HepG2 (cell line): ENCODE measurements around the gene C20orf144. TPM values are rescaled to one million over a fixed set of nuclear protein-coding genes. Genes with fewer than 3 reads are reported as not detected.

Source experiments
- AGO2 ChIP-seq: fragments of 200-400 bp; formaldehyde crosslinking; optimal IDR thresholded peaks from 2 replicates; pipeline ENCODE3; 2017; ENCODE audit warnings: mild to moderate bottlenecking, low read depth, low read length, moderate library complexity
- DBP ChIP-seq: sonication (generic); formaldehyde crosslinking; IDR thresholded peaks from 2 replicates; pipeline ENCODE4 v1.4.0; 2020; ENCODE audit warnings: missing genetic modification reagents; ENCODE audit errors: not compliant biosample characterization
- GLI4 ChIP-seq: sonication (generic); formaldehyde crosslinking; IDR thresholded peaks from 2 replicates; pipeline ENCODE4 v1.5.1; 2020; ENCODE audit warnings: missing genetic modification reagents, mild to moderate bottlenecking, moderate library complexity, borderline replicate concordance
- KDM3A ChIP-seq: IDR thresholded peaks from 2 replicates; pipeline ENCODE4 v1.6.1; 2018; ENCODE audit warnings: low read depth, missing compliant biosample characterization
- MXI1 ChIP-seq: IDR thresholded peaks from 3 replicates; pipeline ENCODE4 v1.6.1; 2012; ENCODE audit warnings: low read depth, low read length, inconsistent platforms, borderline replicate concordance
- NFE2L2 ChIP-seq: fragments of 150-350 bp; IDR thresholded peaks from 2 replicates; pipeline ENCODE4 v1.6.1; 2014; ENCODE audit warnings: low read length
- TAF1 ChIP-seq: sonication (generic); formaldehyde crosslinking; IDR thresholded peaks from 2 replicates; pipeline ENCODE4 v1.4.0; 2020; ENCODE audit warnings: missing genetic modification reagents
- TMF1 ChIP-seq: sonication (generic); formaldehyde crosslinking; IDR thresholded peaks from 2 replicates; pipeline ENCODE4 v1.8.1; 2022; ENCODE audit warnings: low read depth, missing genetic modification reagents
- ZNF138 ChIP-seq: sonication (generic); formaldehyde crosslinking; IDR thresholded peaks from 2 replicates; pipeline ENCODE4 v1.5.0; 2020; ENCODE audit warnings: mild to moderate bottlenecking, low read depth, missing genetic modification reagents
- ZNF263 ChIP-seq: sonication (generic); formaldehyde crosslinking; IDR thresholded peaks from 2 replicates; pipeline ENCODE4 v1.4.0; 2020; ENCODE audit warnings: missing genetic modification reagents
- ZNF280B ChIP-seq: sonication (generic); formaldehyde crosslinking; IDR thresholded peaks from 2 replicates; pipeline ENCODE4 v1.5.0; 2020; ENCODE audit warnings: missing genetic modification reagents, mild to moderate bottlenecking, borderline replicate concordance
- polyA plus RNA-seq, 8 experiments: library from polyadenylated mRNA; depleted of rRNA in 3 of 8; stranded (reverse) in 7 of 8; unstranded in 1 of 8; fragments of >200 nt; fragmentation: Illumina TruSeq in 4 of 8; extraction: Trizol in 4 of 8; gene quantifications; 2 replicates each; pipeline versions ENCODE4 v1.2.1 to v1.2.3, GENCODE V29; 2011 to 2016; ENCODE audit warnings: low read depth in 4 of 8, missing spikeins in 1 of 8, mixed read lengths in 1 of 8; ENCODE audit not compliant: insufficient read depth in 1 of 8
- total RNA-seq, 5 experiments: library from RNA; depleted of rRNA; stranded (reverse); fragments of >200 nt; fragmentation: Illumina TruSeq; extraction: Trizol; gene quantifications; 2 replicates each; pipeline ENCODE4 v1.2.3, GENCODE V29; 2016; ENCODE audit warnings: low read depth in 1 of 5
- TF ChIP-seq, protein P1 (sequence below), 2 experiments: fragments of 450-650 bp in 1 of 2; sonication (generic) in 1 of 2; formaldehyde crosslinking in 1 of 2; IDR thresholded peaks; 2 replicates each; pipeline versions ENCODE4 v1.6.1 to v1.8.0; 2016 to 2022; ENCODE audit warnings: antibody characterized with exemption in 1 of 2, mild to moderate bottlenecking in 1 of 2, missing genetic modification reagents in 1 of 2

The C20orf144 gene
- total and polyA plus RNA-seq, 2 of the 13 experiments (the other 11 are each of a cell fraction or from before 2014, with no cell fraction given): 0.09 to 0.16 TPM

DNA sequence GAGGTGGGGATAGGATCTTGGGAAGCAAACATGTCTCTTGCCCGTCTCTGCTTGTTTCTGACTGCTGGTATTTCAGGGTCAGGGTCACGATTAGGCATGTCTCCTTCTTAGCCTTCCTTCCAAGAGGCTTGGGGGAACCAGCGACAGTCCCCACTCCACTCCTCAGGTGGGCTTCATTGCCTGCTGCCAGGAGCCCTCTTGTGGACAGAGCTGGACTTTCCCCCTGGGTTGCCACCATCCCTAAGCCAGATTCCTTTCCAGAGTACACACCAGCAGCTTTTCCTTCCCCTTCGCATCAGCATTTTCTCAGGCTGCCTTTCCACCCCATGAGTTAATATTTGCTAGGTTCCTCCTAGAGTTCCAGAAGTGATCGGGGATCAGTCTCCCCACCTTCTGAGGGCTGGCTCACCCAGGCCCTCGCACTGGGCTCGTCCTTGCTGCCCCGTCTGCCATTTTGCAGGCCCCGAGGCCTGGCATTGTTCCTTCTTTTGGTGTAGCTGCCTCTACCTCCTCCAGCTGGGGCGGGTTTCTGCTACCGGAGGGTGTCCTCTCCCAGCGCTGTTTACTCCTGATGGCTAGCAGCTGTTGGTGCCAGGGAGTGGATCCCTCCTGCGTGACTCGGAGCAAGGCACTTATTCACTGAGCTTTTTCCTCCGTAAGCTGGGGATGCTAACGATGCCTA is 8.8 kb upstream of the C20orf144 start (continued):
- no peak for TF ChIP-seq MXI1
- no peak for TF ChIP-seq DBP (CRISPR knock-in tag)
- no peak for TF ChIP-seq TAF1
- TF ChIP-seq GLI4 (CRISPR knock-in tag): no peak
- peak; percentile 88 for TF ChIP-seq AGO2
- TF ChIP-seq TMF1 (CRISPR knock-in tag): peak; percentile 62; the same call in 1 of the 2 replicates
- no peak for TF ChIP-seq NFE2L2
- TF ChIP-seq, protein P1, sequence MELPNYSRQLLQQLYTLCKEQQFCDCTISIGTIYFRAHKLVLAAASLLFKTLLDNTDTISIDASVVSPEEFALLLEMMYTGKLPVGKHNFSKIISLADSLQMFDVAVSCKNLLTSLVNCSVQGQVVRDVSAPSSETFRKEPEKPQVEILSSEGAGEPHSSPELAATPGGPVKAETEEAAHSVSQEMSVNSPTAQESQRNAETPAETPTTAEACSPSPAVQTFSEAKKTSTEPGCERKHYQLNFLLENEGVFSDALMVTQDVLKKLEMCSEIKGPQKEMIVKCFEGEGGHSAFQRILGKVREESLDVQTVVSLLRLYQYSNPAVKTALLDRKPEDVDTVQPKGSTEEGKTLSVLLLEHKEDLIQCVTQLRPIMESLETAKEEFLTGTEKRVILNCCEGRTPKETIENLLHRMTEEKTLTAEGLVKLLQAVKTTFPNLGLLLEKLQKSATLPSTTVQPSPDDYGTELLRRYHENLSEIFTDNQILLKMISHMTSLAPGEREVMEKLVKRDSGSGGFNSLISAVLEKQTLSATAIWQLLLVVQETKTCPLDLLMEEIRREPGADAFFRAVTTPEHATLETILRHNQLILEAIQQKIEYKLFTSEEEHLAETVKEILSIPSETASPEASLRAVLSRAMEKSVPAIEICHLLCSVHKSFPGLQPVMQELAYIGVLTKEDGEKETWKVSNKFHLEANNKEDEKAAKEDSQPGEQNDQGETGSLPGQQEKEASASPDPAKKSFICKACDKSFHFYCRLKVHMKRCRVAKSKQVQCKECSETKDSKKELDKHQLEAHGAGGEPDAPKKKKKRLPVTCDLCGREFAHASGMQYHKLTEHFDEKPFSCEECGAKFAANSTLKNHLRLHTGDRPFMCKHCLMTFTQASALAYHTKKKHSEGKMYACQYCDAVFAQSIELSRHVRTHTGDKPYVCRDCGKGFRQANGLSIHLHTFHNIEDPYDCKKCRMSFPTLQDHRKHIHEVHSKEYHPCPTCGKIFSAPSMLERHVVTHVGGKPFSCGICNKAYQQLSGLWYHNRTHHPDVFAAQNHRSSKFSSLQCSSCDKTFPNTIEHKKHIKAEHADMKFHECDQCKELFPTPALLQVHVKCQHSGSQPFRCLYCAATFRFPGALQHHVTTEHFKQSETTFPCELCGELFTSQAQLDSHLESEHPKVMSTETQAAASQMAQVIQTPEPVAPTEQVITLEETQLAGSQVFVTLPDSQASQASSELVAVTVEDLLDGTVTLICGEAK (IDR thresholded peaks at IDR 0.05): no peak
- TF ChIP-seq, protein P1 (CRISPR knock-in tag; IDR thresholded peaks at IDR 0.05): no peak
- peak; percentile 36; the same call in 1 of the 2 replicates for TF ChIP-seq ZNF263
- TF ChIP-seq ZNF280B (CRISPR knock-in tag): peak; percentile 84; the same call in 1 of the 2 replicates
- peak; percentile 19; the same call in 1 of the 2 replicates for TF ChIP-seq KDM3A (CRISPR knock-in tag)
- TF ChIP-seq ZNF138: no peak
